H1 (cell line): ENCODE data around the gene LAMA4. TPM values are rescaled to one million over a fixed set of nuclear protein-coding genes. Genes with fewer than 3 reads are reported as not detected.

Experiments
- CTCF ChIA-PET: fragments of 300-600 bp; sonication (Branson Sonifier 250); formaldehyde crosslinking; loops from one replicate; lab custom pipeline; 2021; ENCODE audit not compliant: partially characterized antibody; lab: Charles Lee
- POLR2A ChIA-PET: fragments of 300-600 bp; sonication (Branson Sonifier 250); formaldehyde crosslinking; loops from one replicate; lab custom pipeline; 2021; ENCODE audit warnings: inconsistent platforms; ENCODE audit not compliant: partially characterized antibody; lab: Charles Lee
- DNase-seq, 2 experiments: peaks; one replicate each; pipeline versions ENCODE4 v3.0.0 to v3.0.0-alpha.2; 2010 to 2022; ENCODE audit warnings: low spot score in 2 of 2, low read depth in 1 of 2, mixed read lengths in 1 of 2
- FAIRE-seq: peaks from 2 replicates; lab custom pipeline; 2011; peaks lifted over from hg19 to GRCh38; lab: Jason Lieb, UNC
- H2AFZ ChIP-seq: 2 replicates; pipeline ENCODE4 v1.8.1; 2012; ENCODE audit warnings: low read length, inconsistent platforms
- H2AK5ac ChIP-seq: 2 replicates; pipeline ENCODE4 v1.6.1; 2013; ENCODE audit warnings: low read depth, low read length
- H2BK120ac ChIP-seq: replicated peaks from 2 replicates; pipeline ENCODE3; 2013; ENCODE audit warnings: low read depth, low read length, inconsistent platforms
- H2BK12ac ChIP-seq: 2 replicates; pipeline ENCODE4 v1.6.1; 2013; ENCODE audit warnings: low read depth, low read length
- H2BK15ac ChIP-seq: 2 replicates; pipeline ENCODE4 v1.6.1; 2013; ENCODE audit warnings: low read length
- H2BK20ac ChIP-seq: 2 replicates; pipeline ENCODE4 v1.6.1; 2013; ENCODE audit warnings: low read length
- H2BK5ac ChIP-seq: 2 replicates; pipeline ENCODE4 v1.6.1; 2013; ENCODE audit warnings: low read depth, low read length
- H3K14ac ChIP-seq: 2 replicates; pipeline ENCODE4 v1.6.1; 2013; ENCODE audit warnings: inconsistent platforms; ENCODE audit not compliant: insufficient read length
- H3K18ac ChIP-seq: 2 replicates; pipeline ENCODE4 v1.6.1; 2013; ENCODE audit warnings: low read length; ENCODE audit errors: extremely low read depth
- H3K23ac ChIP-seq: 2 replicates; pipeline ENCODE4 v1.6.1; 2013; ENCODE audit warnings: inconsistent platforms; ENCODE audit not compliant: insufficient read length
- H3K23me2 ChIP-seq: 2 replicates; pipeline ENCODE4 v1.6.1; 2013; ENCODE audit warnings: low read depth, low read length
- H3K27ac ChIP-seq: 2 replicates; pipeline ENCODE4 v1.6.1; 2011; ENCODE audit warnings: low read depth, low read length, inconsistent platforms
- H3K27me3 ChIP-seq, 4 experiments: replicated peaks in 1 of 4; 1 replicate in 1 of 4; 2 replicates in 3 of 4; pipeline versions ENCODE4 v1.6.1 to v1.8.1; 2011 to 2013; ENCODE audit warnings: low read length in 3 of 4, mild to moderate bottlenecking in 3 of 4, inconsistent platforms in 2 of 4, mixed read lengths in 2 of 4, moderate library complexity in 1 of 4; ENCODE audit not compliant: control insufficient read depth in 3 of 4, insufficient read depth in 3 of 4; ENCODE audit errors: extremely low read depth in 1 of 4
- H3K36me3 ChIP-seq, 4 experiments: 2 replicates each; pipeline versions ENCODE4 v1.6.1 to v1.8.1; 2011 to 2013; ENCODE audit warnings: mild to moderate bottlenecking in 4 of 4, low read length in 3 of 4, moderate library complexity in 2 of 4, control low read depth in 1 of 4, inconsistent platforms in 1 of 4; ENCODE audit not compliant: insufficient read depth in 4 of 4, control insufficient read depth in 2 of 4
- H3K4ac ChIP-seq: replicated peaks from 2 replicates; pipeline ENCODE3; 2013; ENCODE audit warnings: low read length, low read depth, mixed read lengths, inconsistent platforms; ENCODE audit not compliant: insufficient read length
- H3K4me1 ChIP-seq, 4 experiments: replicated peaks in 1 of 4; 1 replicate in 1 of 4; 2 replicates in 3 of 4; pipeline versions ENCODE4 v1.6.1 to v1.8.1; 2011 to 2013; ENCODE audit warnings: low read length in 3 of 4, inconsistent platforms in 2 of 4, mixed read lengths in 1 of 4; ENCODE audit not compliant: insufficient read depth in 4 of 4, control insufficient read depth in 3 of 4
- H3K4me2 ChIP-seq, 2 experiments: 2 replicates each; pipeline versions ENCODE4 v1.6.1 to v1.8.1; 2011 to 2013; ENCODE audit warnings: low read depth in 2 of 2, low read length in 2 of 2, control low read depth in 1 of 2, inconsistent platforms in 1 of 2, mild to moderate bottlenecking in 1 of 2; ENCODE audit not compliant: insufficient read depth in 1 of 2
- H3K4me3 ChIP-seq, 4 experiments: fragments of 200-600, 300-600 bp in 1 of 4; sonication (generic), shearing (Covaris generic), sonication (Bioruptor Twin) in 1 of 4; 2 replicates each; pipeline versions ENCODE4 v1.5.1 to v1.8.1; 2011 to 2016; ENCODE audit warnings: low read length in 4 of 4, low read depth in 3 of 4, control low read depth in 2 of 4, inconsistent platforms in 2 of 4, mild to moderate bottlenecking in 2 of 4, mixed read lengths in 1 of 4, moderate library complexity in 1 of 4; ENCODE audit not compliant: insufficient read depth in 2 of 4; ENCODE audit errors: extremely low read depth in 1 of 4
- H3K56ac ChIP-seq: replicated peaks from 2 replicates; pipeline ENCODE3; 2013; ENCODE audit warnings: low read depth, mild to moderate bottlenecking, mixed read lengths, low read length, inconsistent platforms; ENCODE audit not compliant: insufficient read length
- H3K79me1 ChIP-seq: 2 replicates; pipeline ENCODE4 v1.6.1; 2013; ENCODE audit warnings: low read depth, low read length, control low read depth
- H3K79me2 ChIP-seq, 2 experiments: 2 replicates each; pipeline versions ENCODE4 v1.6.1 to v1.8.1; 2012 to 2013; ENCODE audit warnings: low read length in 2 of 2, mild to moderate bottlenecking in 2 of 2, inconsistent platforms in 1 of 2; ENCODE audit not compliant: insufficient read depth in 2 of 2, control insufficient read depth in 1 of 2
- H3K9ac ChIP-seq, 4 experiments: replicated peaks in 1 of 4; 1 replicate in 1 of 4; 2 replicates in 3 of 4; pipeline versions ENCODE4 v1.6.1 to v1.8.1; 2011 to 2013; ENCODE audit warnings: low read depth in 3 of 4, low read length in 3 of 4, control low read depth in 2 of 4, mild to moderate bottlenecking in 2 of 4, moderate library complexity in 2 of 4, inconsistent platforms in 1 of 4; ENCODE audit errors: extremely low read depth in 1 of 4
- H3K9me3 ChIP-seq, 2 experiments: 2 replicates each; pipeline versions ENCODE4 v1.6.1 to v1.8.1; 2012 to 2013; ENCODE audit warnings: mild to moderate bottlenecking in 2 of 2, moderate library complexity in 2 of 2, control low read depth in 1 of 2, inconsistent platforms in 1 of 2, low read depth in 1 of 2, low read length in 1 of 2, mixed read lengths in 1 of 2; ENCODE audit not compliant: insufficient read depth in 2 of 2
- H4K20me1 ChIP-seq, 2 experiments: replicated peaks in 1 of 2; 2 replicates each; pipeline versions ENCODE3 to v1.8.1; 2011 to 2013; ENCODE audit warnings: inconsistent platforms in 2 of 2, low read length in 2 of 2, mild to moderate bottlenecking in 1 of 2; ENCODE audit not compliant: insufficient read depth in 2 of 2, control insufficient read depth in 1 of 2
- H4K5ac ChIP-seq: 2 replicates; pipeline ENCODE4 v1.6.1; 2013; ENCODE audit warnings: low read length, low read depth, mixed read lengths, inconsistent platforms; ENCODE audit not compliant: insufficient read length
- H4K8ac ChIP-seq: 2 replicates; pipeline ENCODE4 v1.8.0; 2013; ENCODE audit warnings: mild to moderate bottlenecking, moderate library complexity, low read length, inconsistent platforms; ENCODE audit not compliant: insufficient read depth; ENCODE audit errors: extremely low read depth
- H4K91ac ChIP-seq: replicated peaks from 2 replicates; pipeline ENCODE3; 2013; ENCODE audit warnings: low read length, mixed read lengths, inconsistent platforms; ENCODE audit not compliant: insufficient read length
- CBX5 ChIP-seq: fragments of 300-800, 300-1000 bp; sonication (generic); IDR thresholded peaks from 2 replicates; pipeline ENCODE4 v1.7.1; 2016; ENCODE audit warnings: antibody characterized with exemption, low read length, low read depth
- CEBPB ChIP-seq: IDR thresholded peaks from 2 replicates; pipeline ENCODE4 v1.6.1; 2012; ENCODE audit warnings: low read depth, low read length
- CHD2 ChIP-seq: IDR thresholded peaks from 2 replicates; pipeline ENCODE4 v1.6.1; 2012; ENCODE audit warnings: low read length, improper control_type of control experiment
- EZH2 ChIP-seq: fragments of 200-600 bp; sonication (generic); IDR thresholded peaks from 2 replicates; pipeline ENCODE4 v1.7.1; 2012; ENCODE audit warnings: low read depth, mild to moderate bottlenecking, moderate library complexity, low read length, inconsistent platforms; ENCODE audit not compliant: severe bottlenecking
- HDAC2 ChIP-seq, 2 experiments: fragments of 300-600 bp in 1 of 2; sonication (generic) in 1 of 2; IDR thresholded peaks; 2 replicates each; pipeline ENCODE4 v1.6.1; 2011 to 2012; ENCODE audit warnings: low read depth in 2 of 2, low read length in 2 of 2, mild to moderate bottlenecking in 2 of 2, moderate library complexity in 2 of 2, borderline replicate concordance in 1 of 2, inconsistent platforms in 1 of 2
- JUN ChIP-seq: IDR thresholded peaks from 2 replicates; pipeline ENCODE4 v1.6.1; 2011; ENCODE audit warnings: low read depth, mild to moderate bottlenecking, improper control_type of control experiment, low read length
- NANOG ChIP-seq: IDR thresholded peaks from 2 replicates; pipeline ENCODE4 v1.6.1; 2011; ENCODE audit warnings: low read length, low read depth, mild to moderate bottlenecking, inconsistent platforms; ENCODE audit not compliant: insufficient read depth, poor library complexity, severe bottlenecking
- POLR2AphosphoS5 ChIP-seq: IDR thresholded peaks from 2 replicates; pipeline ENCODE4 v1.6.1; 2011; ENCODE audit warnings: low read depth, low read length
- RAD21 ChIP-seq, 2 experiments: IDR thresholded peaks in 1 of 2; conservative IDR thresholded peaks in 1 of 2; 2 replicates each; pipeline ENCODE4 v1.6.1; 2011; ENCODE audit warnings: low read depth in 2 of 2, low read length in 2 of 2, improper control_type of control experiment in 1 of 2, inconsistent platforms in 1 of 2, mild to moderate bottlenecking in 1 of 2, moderate library complexity in 1 of 2
- RBBP5 ChIP-seq: IDR thresholded peaks from 2 replicates; pipeline ENCODE4 v1.7.1; 2012; ENCODE audit warnings: low read depth, mild to moderate bottlenecking, inconsistent platforms, low read length, moderate library complexity, borderline replicate concordance
- TCF12 ChIP-seq: IDR thresholded peaks from 2 replicates; pipeline ENCODE4 v1.6.1; 2011; ENCODE audit warnings: low read depth, mild to moderate bottlenecking, low read length
- USF2 ChIP-seq: IDR thresholded peaks from 2 replicates; pipeline ENCODE4 v1.6.1; 2011; ENCODE audit warnings: low read length, improper control_type of control experiment
- whole genome bisulfite sequencing, 2 experiments: shearing (Covaris generic) in 1 of 2; methylation state at CpG; one replicate each; pipeline versions ENCODE4 v1.1.6 to v1.1.7; 2013 to 2015; ENCODE audit warnings: low lambda C conversion rate in 2 of 2, mixed read lengths in 2 of 2, inconsistent platforms in 1 of 2, low coverage in 1 of 2, missing lambda C conversion rate in 1 of 2; ENCODE audit not compliant: insufficient replicate concordance in 2 of 2, insufficient coverage in 1 of 2, insufficient read length in 1 of 2; ENCODE audit errors: extremely low coverage in 1 of 2, missing lambda C conversion rate in 1 of 2; 5-methylcytosine and 5-hydroxymethylcytosine counted together
- polyA plus RNA-seq, 7 experiments: library from polyadenylated mRNA; depleted of rRNA in 3 of 7; stranded (reverse) in 5 of 7; unstranded in 2 of 7; fragments of >200 nt in 5 of 7; fragments of 200-250 nt in 2 of 7; gene quantifications; 1 replicate in 5 of 7; 2 replicates in 1 of 7; 4 replicates in 1 of 7; pipeline versions ENCODE4 v1.2.1 to v1.2.3, GENCODE V29; 2011 to 2013; ENCODE audit warnings: missing spikeins in 2 of 7, mixed read lengths in 2 of 7
- total RNA-seq: library from RNA; stranded (reverse); fragmentation: NEBNext Ultra II Directional; extraction: Animal tissue kit (Norgen Biotek cat#: 25700); gene quantifications from 2 replicates; pipeline ENCODE4 v1.2.1, GENCODE V29; 2021

Gene LAMA4
- total and polyA plus RNA-seq, 2 of the 8 experiments (the other 6 are each of a cell fraction or from before 2014, with no cell fraction given), result 0.95 to 1.5 TPM

- CTCF ChIA-PET, result interaction anchor here (0.6 to 1.1 kb wide), 3 partner anchors 21 to 37 kb away, joined by 3 read pairs; no protein-coding TSS in a partner anchor
- no peak overlapping the region for H4K8ac ChIP-seq
- no peaks in the 10 kb centered on the region for H3K23me2 ChIP-seq
- no peak overlapping the region for H2AFZ ChIP-seq
- H2BK20ac ChIP-seq, result no peak overlapping the region
- H3K4ac ChIP-seq, result no peak overlapping the region
- H3K9ac ChIP-seq, result no peak overlapping the region
- FAIRE-seq, result no peak
- H3K79me2 ChIP-seq, result no peaks in the 10 kb centered on the region
- no peak overlapping the region for H2BK15ac ChIP-seq
- 85% methylated on average over 5 of the region's 5 CpGs; no CpG with 5 or more reads in 1 of the 2 experiments for WGBS, 2 experiments
- H3K56ac ChIP-seq, result no peak overlapping the region
- no peak overlapping the region for H3K14ac ChIP-seq
- H3K4me1 ChIP-seq, result no peaks in the 10 kb centered on the region
- H2BK5ac ChIP-seq, result no peak overlapping the region
- no peaks in the 10 kb centered on the region for H3K9me3 ChIP-seq
- DNase-seq, result no peak
- no peak overlapping the region for H3K23ac ChIP-seq
- H3K18ac ChIP-seq, result no peak overlapping the region
- no peaks in the 10 kb centered on the region for H3K27me3 ChIP-seq
- H2BK12ac ChIP-seq, result no peak overlapping the region
- POLR2A ChIA-PET, result interaction anchor here (0.6 kb wide), 1 partner anchor 642 kb away, joined by 3 read pairs; no protein-coding TSS in a partner anchor
- no peak overlapping the region for H3K4me3 ChIP-seq
- H4K5ac ChIP-seq, result no peak overlapping the region
- H3K4me2 ChIP-seq, result no peak overlapping the region
- H3K79me1 ChIP-seq, result no peaks in the 10 kb centered on the region
- H4K91ac ChIP-seq, result no peak overlapping the region
- no peak overlapping the region for H2AK5ac ChIP-seq
- no peaks in the 10 kb centered on the region for H3K36me3 ChIP-seq
- H2BK120ac ChIP-seq, result no peak overlapping the region
- H3K27ac ChIP-seq, result no peak overlapping the region
- no peaks in the 10 kb centered on the region for H4K20me1 ChIP-seq
- TF ChIP-seq CEBPB (no peak), CBX5 (no peak), HDAC2 (IDR thresholded peaks at IDR 0.05; ENCODE audit: borderline replicate concordance in 1 of 2, low read depth in 2 of 2, low read length in 2 of 2) (no peak), RBBP5 (no peak), NANOG (no peak), USF2 (no peak), RAD21 (IDR thresholded peaks at IDR 0.05 in 1 of 2, conservative IDR thresholded peaks at IDR 0.05 in 1 of 2; ENCODE audit: low read depth in 2 of 2, low read length in 2 of 2) (no peak), CHD2 (no peak), POLR2AphosphoS5 (no peak), JUN (no peak), TCF12 (no peak), EZH2 (no peak)
Measured at GRCh38 chr6:112232845-112233256, 21.5 kb downstream of the LAMA4 start.
